HCT116 (cell line): ENCODE data around the gene NGFR. TPM values are rescaled to one million over a fixed set of nuclear protein-coding genes. Genes with fewer than 3 reads are reported as not detected.

Source experiments
- ATAC-seq: fragments of 200-7000 bp; cut with Tn5 transposase; 2 replicates; pipeline ENCODE4 v1.9.1; 2020; ENCODE audit warnings: mild to moderate bottlenecking, moderate library complexity
- BruUV-seq: library from RNA; stranded (reverse); fragments of 400-500 nt; replicated peaks from 2 replicates; lab custom pipeline; 2021; lab: Mats Ljungman, UMichigan
- CTCF ChIA-PET: fragments of 300-600 bp; sonication (Branson Sonifier 250); formaldehyde crosslinking; loops from one replicate; lab custom pipeline; 2021; ENCODE audit warnings: antibody characterized with exemption; lab: Charles Lee
- POLR2A ChIA-PET: fragments of 300-600, 350-600 bp; sonication (Branson Sonifier 250); formaldehyde crosslinking; loops from one replicate; lab custom pipeline; 2021; ENCODE audit warnings: antibody characterized with exemption; lab: Charles Lee
- RAD21 ChIA-PET, 2 experiments: fragments of 300-600 bp; sonication (Branson Sonifier 250); formaldehyde crosslinking; loops; one replicate each; lab custom pipeline; 2023; ENCODE audit warnings: low total read pairs in 2 of 2; ENCODE audit not compliant: uncharacterized antibody in 2 of 2, unreplicated experiment in 2 of 2, low non-redundant PET in 1 of 2; lab: Charles Lee
- DNase-seq: peaks from one replicate; pipeline ENCODE4 v3.0.0-alpha.2; 2010; ENCODE audit warnings: low read depth, low spot score
- H2AFZ ChIP-seq: fragments of 200-600 bp; shearing (Covaris generic), sonication (generic); 2 replicates; pipeline ENCODE4 v1.6.1; 2017; ENCODE audit warnings: low read depth, mixed run types, mixed read lengths, antibody characterized with exemption, low read length; ENCODE audit not compliant: poor library complexity, severe bottlenecking
- H3K27ac ChIP-seq: 2 replicates; pipeline ENCODE4 v1.5.1; 2012; ENCODE audit warnings: low read depth, low read length
- H3K27me3 ChIP-seq: fragments of 200-600 bp; sonication (generic); 2 replicates; pipeline ENCODE4 v1.6.1; 2016; ENCODE audit warnings: mixed run types, low read length, mixed read lengths; ENCODE audit not compliant: insufficient read depth
- H3K36me3 ChIP-seq, 2 experiments: fragments of 200-500 bp in 1 of 2; fragments of 200-600 bp in 1 of 2; sonication (Bioruptor generic) in 1 of 2; sonication (generic) in 1 of 2; 2 replicates each; pipeline versions ENCODE4 v1.5.1 to v1.6.1; 2014 to 2016; ENCODE audit warnings: low read length in 2 of 2, inconsistent platforms in 1 of 2, mixed read lengths in 1 of 2, mixed run types in 1 of 2; ENCODE audit not compliant: insufficient read depth in 2 of 2, control insufficient read depth in 1 of 2
- H3K4me1 ChIP-seq, 2 experiments: fragments of 200-600 bp in 1 of 2; sonication (generic) in 1 of 2; 2 replicates each; pipeline versions ENCODE4 v1.5.1 to v1.6.1; 2012 to 2017; ENCODE audit warnings: low read length in 2 of 2, inconsistent platforms in 1 of 2, mild to moderate bottlenecking in 1 of 2, mixed read lengths in 1 of 2, mixed run types in 1 of 2, moderate library complexity in 1 of 2; ENCODE audit not compliant: insufficient read depth in 2 of 2, control insufficient read depth in 1 of 2
- H3K4me2 ChIP-seq: fragments of 200-600 bp; sonication (generic); 2 replicates; pipeline ENCODE4 v1.6.1; 2017; ENCODE audit warnings: mixed run types, low read length, mixed read lengths
- H3K4me3 ChIP-seq, 2 experiments: fragments of 200-600 bp in 1 of 2; sonication (generic) in 1 of 2; replicated peaks in 1 of 2; 2 replicates each; pipeline ENCODE4 v1.5.1; 2011 to 2016; ENCODE audit warnings: low read length in 2 of 2, control low read depth in 1 of 2, low read depth in 1 of 2, mild to moderate bottlenecking in 1 of 2, mixed read lengths in 1 of 2, mixed run types in 1 of 2
- H3K79me2 ChIP-seq: fragments of 200-600 bp; sonication (generic); 2 replicates; pipeline ENCODE4 v1.6.1; 2017; ENCODE audit warnings: mild to moderate bottlenecking, mixed run types, low read length, moderate library complexity, mixed read lengths; ENCODE audit not compliant: insufficient read depth
- H3K9ac ChIP-seq: fragments of 200-600 bp; sonication (generic); 2 replicates; pipeline ENCODE4 v1.6.1; 2016; ENCODE audit warnings: low read length, mixed read lengths
- H3K9me2 ChIP-seq: fragments of 200-600 bp; sonication (generic), shearing (Covaris generic); 2 replicates; pipeline ENCODE4 v1.6.1; 2017; ENCODE audit warnings: mixed run types, mild to moderate bottlenecking, moderate library complexity; ENCODE audit not compliant: insufficient read depth
- H3K9me3 ChIP-seq, 2 experiments: fragments of 200-500 bp in 1 of 2; fragments of 200-600 bp in 1 of 2; sonication (Bioruptor generic) in 1 of 2; sonication (generic) in 1 of 2; 2 replicates each; pipeline ENCODE4 v1.6.1; 2014 to 2017; ENCODE audit warnings: low read length in 2 of 2, mixed read lengths in 2 of 2, inconsistent platforms in 1 of 2, low read depth in 1 of 2, mild to moderate bottlenecking in 1 of 2, mixed run types in 1 of 2, moderate library complexity in 1 of 2; ENCODE audit not compliant: control insufficient read depth in 1 of 2, insufficient read depth in 1 of 2
- H4K20me1 ChIP-seq: fragments of 200-600 bp; sonication (generic), shearing (Covaris generic); 2 replicates; pipeline ENCODE4 v1.6.1; 2017; ENCODE audit warnings: mixed run types, mild to moderate bottlenecking, moderate library complexity; ENCODE audit not compliant: insufficient read depth
- ATF3 ChIP-seq: IDR thresholded peaks from 2 replicates; pipeline ENCODE4 v1.6.1; 2012
- CBX3 ChIP-seq: IDR thresholded peaks from 2 replicates; pipeline ENCODE4 v1.6.1; 2012; ENCODE audit warnings: low read depth
- CEBPB ChIP-seq: IDR thresholded peaks from 2 replicates; pipeline ENCODE4 v1.6.1; 2012; ENCODE audit warnings: low read depth
- EGR1 ChIP-seq: IDR thresholded peaks from 2 replicates; pipeline ENCODE4 v1.6.1; 2012; ENCODE audit warnings: low read depth
- ELF1 ChIP-seq: IDR thresholded peaks from 2 replicates; pipeline ENCODE4 v1.6.1; 2012; ENCODE audit warnings: low read depth, borderline replicate concordance
- EZH2phosphoT487 ChIP-seq: fragments of 200-600 bp; IDR thresholded peaks from 2 replicates; pipeline ENCODE4 v1.6.1; 2018; ENCODE audit warnings: antibody characterized with exemption, borderline replicate concordance
- FOSL1 ChIP-seq: IDR thresholded peaks from 2 replicates; pipeline ENCODE4 v1.6.1; 2012; ENCODE audit warnings: low read depth
- JUND ChIP-seq: IDR thresholded peaks from 2 replicates; pipeline ENCODE4 v1.6.1; 2012
- MAX ChIP-seq: IDR thresholded peaks from 2 replicates; pipeline ENCODE4 v1.6.1; 2012
- POLR2A ChIP-seq: IDR thresholded peaks from 2 replicates; pipeline ENCODE4 v1.7.0; 2011; ENCODE audit warnings: borderline replicate concordance; ENCODE audit not compliant: insufficient read depth, insufficient read length; ENCODE audit errors: extremely low read depth
- POLR2AphosphoS5 ChIP-seq: IDR thresholded peaks from 2 replicates; pipeline ENCODE4 v1.6.1; 2011; ENCODE audit warnings: mild to moderate bottlenecking, low read depth, low read length, moderate library complexity
- REST ChIP-seq: IDR thresholded peaks from 2 replicates; pipeline ENCODE4 v1.6.1; 2012; ENCODE audit warnings: low read depth
- SIN3A ChIP-seq: IDR thresholded peaks from 2 replicates; pipeline ENCODE4 v1.6.1; 2012; ENCODE audit warnings: low read depth
- SP1 ChIP-seq: IDR thresholded peaks from 2 replicates; pipeline ENCODE4 v1.6.1; 2012; ENCODE audit warnings: low read depth
- SRF ChIP-seq: IDR thresholded peaks from 2 replicates; pipeline ENCODE4 v1.6.1; 2012; ENCODE audit warnings: low read depth
- YY1 ChIP-seq: IDR thresholded peaks from 2 replicates; pipeline ENCODE4 v1.6.1; 2011; ENCODE audit warnings: low read length, low read depth, moderate library complexity, mild to moderate bottlenecking; ENCODE audit not compliant: insufficient replicate concordance; ENCODE audit errors: extremely low read depth
- ZNF274 ChIP-seq: fragments of 200-500 bp; sonication (Bioruptor generic); IDR thresholded peaks from 2 replicates; pipeline ENCODE4 v1.6.1; 2014; ENCODE audit warnings: mild to moderate bottlenecking, low read depth, low read length, inconsistent platforms
- intact Hi-C: fragments of 100-400 bp; cut with micrococcal nuclease; formaldehyde crosslinking; loops from 2 replicates; pipeline ENCODE4 v1.10.0; 2022
- total RNA-seq: library from RNA; stranded (reverse); gene quantifications from one replicate; pipeline ENCODE4 v1.2.1, GENCODE V29; 2021; ENCODE audit not compliant: unreplicated experiment

The NGFR gene
- total RNA-seq, 1 experiment from 2014 or later: 6.1 TPM

- intact Hi-C loops: no loop called here
- H2AFZ ChIP-seq: no peak overlapping the region
- CTCF ChIA-PET: interaction anchor here (2.8 kb wide), 1 partner anchor 33 kb away, joined by 10 read pairs; no protein-coding TSS in a partner anchor
Measured at GRCh38 chr17:49523196-49523595, 28.1 kb downstream of the NGFR start.

More at GRCh38 chr17:49523196-49523595, 28.1 kb downstream of the NGFR start:
- ATAC-seq (no peak), DNase-seq (no peak)
- Histone ChIP-seq H3K27ac (no peak overlapping the region), H3K9ac (no peak overlapping the region), H4K20me1 (no peaks in the 10 kb centered on the region), H3K4me2 (no peak overlapping the region), H3K9me2 (no peaks in the 10 kb centered on the region), H3K4me1 (no peaks in the 10 kb centered on the region), H3K9me3 (no peaks in the 10 kb centered on the region), H3K79me2 (no peaks in the 10 kb centered on the region), H3K36me3 (no peaks in the 10 kb centered on the region), H3K4me3 (no peak overlapping the region), H3K27me3 (no peaks in the 10 kb centered on the region)
- RAD21 ChIA-PET: no interaction called here
- no TSS peak for BruUV-seq
- POLR2A ChIA-PET: interaction anchor here (1.2 to 1.8 kb wide), 2 partner anchors 9 to 15 kb away, joined by 4 read pairs; no protein-coding TSS in a partner anchor
- no peak for TF ChIP-seq YY1
- no peak for TF ChIP-seq EGR1
- no peak for TF ChIP-seq SIN3A
- no peak for TF ChIP-seq POLR2A
- no peak for TF ChIP-seq ATF3
- TF ChIP-seq EZH2phosphoT487: no peak
- no peak for TF ChIP-seq JUND
- TF ChIP-seq ELF1: no peak
- TF ChIP-seq SRF: no peak
- no peak for TF ChIP-seq FOSL1
- TF ChIP-seq SP1: no peak
- no peak for TF ChIP-seq REST
- TF ChIP-seq CBX3: no peak
- no peak for TF ChIP-seq MAX
- no peak for TF ChIP-seq ZNF274
- TF ChIP-seq POLR2AphosphoS5: no peak
- no peak for TF ChIP-seq CEBPB
